Islet of Langerhans (tissue), 1 donor: ENCODE measurements around the gene CALR.
"Not testable (repeated sequence)": the region's sequence is repeated elsewhere in the genome, so short reads cannot be mapped to it uniquely, and the experiment has no call there.

Experiments used
- FAIRE-seq: peaks from one replicate; lab custom pipeline; 2011; peaks lifted over from hg19 to GRCh38; lab: Jason Lieb, UNC

Gene CALR

DNA sequence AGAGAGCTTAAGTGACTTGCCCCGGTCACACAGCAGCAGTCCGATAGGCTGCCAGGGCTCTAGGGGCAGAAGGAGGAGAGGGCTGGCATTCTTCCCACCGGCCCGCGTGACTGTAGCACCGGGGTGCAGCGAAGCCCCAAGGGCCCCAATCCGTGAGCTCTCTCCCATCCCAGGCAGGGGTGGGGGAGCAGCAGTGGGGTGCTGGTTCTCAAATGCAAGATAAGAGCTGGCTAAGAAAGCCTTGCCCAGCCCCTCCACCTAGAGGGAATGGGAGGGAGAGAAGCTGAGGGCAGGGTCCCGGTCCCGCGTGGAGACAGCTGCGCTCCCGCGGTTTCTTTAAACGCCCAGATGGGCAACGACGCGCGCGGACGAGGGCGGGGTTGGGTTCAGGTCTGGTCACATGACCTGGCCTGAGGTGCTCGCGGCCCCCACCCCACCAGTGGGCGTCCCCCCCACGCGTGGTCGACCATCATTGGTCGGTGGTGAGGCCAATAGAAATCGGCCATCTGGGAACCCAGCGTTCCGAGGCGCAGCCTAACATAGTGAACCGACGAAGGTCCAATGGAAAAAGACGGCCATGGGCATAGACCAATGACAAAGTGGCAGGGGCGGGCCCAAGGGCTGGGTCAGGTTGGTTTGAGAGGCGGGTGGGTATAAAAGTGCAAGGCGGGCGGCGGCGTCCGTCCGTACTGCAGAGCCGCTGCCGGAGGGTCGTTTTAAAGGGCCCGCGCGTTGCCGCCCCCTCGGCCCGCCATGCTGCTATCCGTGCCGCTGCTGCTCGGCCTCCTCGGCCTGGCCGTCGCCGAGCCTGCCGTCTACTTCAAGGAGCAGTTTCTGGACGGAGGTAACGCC lies at the start of gene CALR:
TSS of gene CALR (plus strand) at position 683 of the 852 bp plus-strand sequence. CDS start at position 754, 71 bp downstream.
- FAIRE-seq, result peak; percentile 51

DNA sequence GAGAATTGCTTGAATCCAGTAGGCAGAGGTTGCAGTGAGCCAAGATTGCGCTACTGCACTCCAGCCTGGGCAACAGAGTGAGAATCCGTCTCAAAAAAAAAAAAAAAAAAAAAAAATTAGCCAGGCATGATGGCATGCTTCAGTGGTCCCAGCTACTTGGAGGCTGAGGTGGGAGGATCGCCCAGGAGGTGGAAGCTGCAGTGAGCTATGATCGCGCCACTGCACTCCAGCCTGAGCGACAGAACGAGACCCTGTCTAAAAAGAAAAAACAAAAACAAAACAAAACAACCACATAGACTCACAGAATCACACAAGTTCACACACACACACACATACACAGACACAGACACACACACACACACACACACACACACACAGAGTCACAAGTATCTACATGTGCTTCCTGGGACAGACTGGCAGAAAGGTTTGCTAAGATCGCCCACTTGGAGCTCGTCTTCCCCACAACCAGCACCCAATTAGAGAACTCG lies 48.1 kb upstream of the CALR start:
- FAIRE-seq, result not testable (repeated sequence)

DNA sequence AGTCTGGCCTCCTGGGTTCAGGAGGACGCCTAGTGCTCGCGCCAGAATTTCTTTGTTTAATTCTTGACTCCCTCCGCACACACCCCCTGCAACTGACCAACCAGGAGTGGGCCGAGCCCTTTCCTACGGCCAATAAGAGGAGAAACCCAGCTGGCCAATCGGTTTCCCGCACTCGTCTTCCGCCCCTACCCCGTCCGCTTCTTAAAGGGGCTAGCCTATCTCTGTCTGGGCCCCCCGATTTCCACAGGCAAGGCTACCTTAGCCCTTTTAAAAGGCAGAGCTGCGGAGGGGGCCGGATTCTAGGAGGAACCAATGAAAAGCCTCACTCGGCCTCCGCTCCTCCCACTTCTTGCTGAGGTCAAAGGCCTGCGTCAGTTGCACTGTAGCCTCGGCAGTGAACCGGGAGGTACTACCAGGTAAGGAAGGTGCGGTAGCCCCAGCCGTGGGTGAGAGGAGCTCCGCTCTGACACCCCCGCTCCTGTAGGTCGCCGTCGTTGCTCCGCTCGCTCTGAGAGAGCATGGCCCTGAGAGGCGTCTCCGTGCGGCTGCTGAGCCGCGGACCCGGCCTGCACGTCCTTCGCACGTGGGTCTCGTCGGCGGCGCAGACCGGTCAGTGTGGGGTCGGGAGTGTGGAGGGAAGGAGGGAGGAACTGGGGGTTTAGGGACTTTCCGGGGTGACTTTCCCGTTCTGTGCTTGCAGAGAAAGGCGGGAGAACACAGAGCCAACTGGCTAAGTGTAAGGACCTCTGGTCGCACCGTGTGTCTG lies 47.4 kb upstream of the CALR start, which contains the start of gene GCDH:
TSS of gene GCDH (plus strand) at position 374 of the 766 bp plus-strand sequence. CDS start at position 519, 145 bp downstream.
- FAIRE-seq, result peak; percentile 76

DNA sequence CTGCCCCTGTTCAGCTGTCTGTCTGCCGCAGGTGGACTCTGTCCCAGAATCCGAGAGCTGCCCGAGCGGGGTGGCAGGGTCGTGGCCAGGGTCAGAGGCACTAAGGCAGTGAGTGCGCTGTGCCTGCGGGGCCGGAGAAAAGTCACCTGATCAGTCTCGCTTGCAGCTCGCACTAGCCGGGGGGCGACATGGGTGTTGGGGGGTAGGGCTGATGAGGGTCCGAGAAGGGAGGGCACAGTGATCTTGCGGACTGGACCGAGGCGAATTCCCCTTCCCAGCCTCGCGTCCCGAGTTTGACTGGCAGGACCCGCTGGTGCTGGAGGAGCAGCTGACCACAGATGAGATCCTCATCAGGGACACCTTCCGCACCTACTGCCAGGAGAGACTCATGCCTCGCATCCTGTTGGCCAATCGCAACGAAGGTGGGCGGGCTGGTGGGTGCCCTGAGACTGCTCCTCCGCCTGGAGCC lies 46.8 kb upstream of the CALR start:
- FAIRE-seq, result no peak

DNA sequence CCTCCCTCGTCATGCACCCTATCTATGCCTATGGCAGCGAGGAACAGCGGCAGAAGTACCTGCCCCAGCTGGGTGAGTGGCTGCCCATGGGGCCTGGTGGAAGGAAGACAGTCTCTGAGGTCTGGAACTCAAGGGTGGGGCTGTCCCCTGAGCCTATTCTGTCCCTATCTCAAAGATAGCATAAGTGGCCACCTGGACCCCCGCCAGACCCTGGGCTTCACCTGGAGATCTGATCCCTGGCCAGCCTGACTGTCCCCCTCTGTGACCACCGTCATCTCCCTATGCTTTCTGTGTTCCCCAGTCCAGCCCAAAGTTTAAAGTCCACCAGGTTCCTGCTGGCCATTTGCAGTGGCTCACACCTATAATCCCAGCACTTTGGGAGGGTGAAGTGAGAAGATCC lies 44.8 kb upstream of the CALR start:
- no peak for FAIRE-seq

DNA sequence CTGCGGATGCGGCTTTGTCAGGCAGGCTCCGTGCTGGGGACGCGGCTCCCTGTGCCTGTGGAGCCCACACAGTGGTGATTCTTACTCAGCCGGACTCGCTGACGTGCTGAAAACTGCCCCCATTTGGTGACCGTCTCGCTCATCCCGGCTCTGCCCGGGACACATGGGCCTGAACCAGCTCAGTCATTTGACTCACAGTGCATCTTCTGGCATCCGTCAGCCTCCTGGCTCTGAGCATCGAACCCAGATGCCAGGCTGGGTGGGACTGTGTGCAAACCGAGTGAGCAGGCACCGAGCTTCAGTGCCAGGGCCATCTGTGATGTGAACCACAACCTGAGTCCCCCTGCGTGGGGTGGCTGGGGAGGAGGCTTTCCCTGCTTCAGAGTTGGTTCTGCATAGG lies 41.9 kb upstream of the CALR start:
- no peak for FAIRE-seq

DNA sequence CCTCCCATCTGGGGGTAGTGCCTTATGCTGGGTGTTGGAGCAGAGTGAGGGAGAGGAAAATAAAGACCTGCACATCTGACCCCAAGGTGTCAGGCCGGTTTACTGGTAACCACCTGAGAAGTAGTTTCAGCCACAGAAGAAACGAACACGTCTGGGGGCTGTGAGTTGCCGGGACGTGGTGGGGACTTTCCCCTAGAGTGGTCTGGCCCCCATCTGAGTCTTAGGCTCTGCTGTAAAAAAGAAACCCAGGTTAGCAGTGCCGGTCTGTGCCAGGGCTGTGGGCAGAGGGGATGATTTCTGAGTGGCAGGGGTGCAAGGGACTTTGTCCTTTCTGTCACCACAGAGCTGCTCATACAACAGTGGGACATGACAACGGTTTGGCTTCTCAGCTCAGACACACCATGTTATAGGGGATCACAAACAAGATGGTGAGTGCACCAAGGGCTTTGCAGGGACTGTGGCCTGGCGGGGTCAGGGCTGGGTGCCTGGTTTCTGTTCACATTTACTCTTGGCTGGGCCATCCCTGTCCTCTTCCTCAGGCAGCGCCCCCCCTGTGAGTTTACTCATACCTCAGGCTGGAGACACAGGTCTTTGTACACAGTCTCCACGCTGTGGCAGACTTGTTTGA lies 38.4 kb upstream of the CALR start:
- FAIRE-seq, result no peak

DNA sequence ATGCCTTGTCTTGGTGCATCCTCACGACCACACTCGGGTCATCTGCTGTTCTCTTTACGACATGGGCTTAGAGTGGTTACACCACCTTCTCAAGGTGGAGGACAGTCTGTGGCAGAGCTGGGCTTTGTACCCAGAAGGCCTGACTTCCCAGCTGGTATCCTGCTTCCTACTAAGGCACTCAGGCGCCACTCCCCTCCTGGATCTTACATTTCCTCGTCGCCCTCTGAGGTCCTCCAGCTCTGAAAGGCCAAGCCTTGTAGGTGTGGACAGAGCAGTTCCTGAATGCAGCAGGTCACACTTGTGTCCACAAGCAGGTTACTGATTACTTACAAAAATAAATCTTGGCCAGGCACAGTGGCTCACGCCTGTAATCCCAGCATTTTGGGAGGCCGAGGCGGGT lies 31.2 kb upstream of the CALR start:
- FAIRE-seq, result no peak

DNA sequence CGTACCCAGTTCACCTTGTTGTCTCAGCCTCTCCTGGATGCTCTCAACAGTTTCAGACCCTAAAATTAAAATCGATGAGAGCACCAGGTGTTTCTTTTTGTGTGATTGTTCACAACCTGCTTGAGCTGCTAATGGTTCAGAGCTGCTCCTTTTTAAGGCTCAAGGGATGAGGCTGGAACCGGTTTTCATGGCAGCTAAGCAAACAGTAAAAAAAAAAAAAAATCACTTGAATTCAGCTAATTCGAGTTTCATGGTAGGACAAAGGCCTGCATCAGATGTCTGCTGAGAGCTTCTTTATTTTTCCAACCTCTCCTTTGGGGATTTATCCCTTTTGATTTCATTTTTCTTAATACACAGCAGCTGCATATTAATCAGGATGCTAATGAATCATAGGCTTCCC lies 25.8 kb upstream of the CALR start:
- FAIRE-seq, result peak; percentile 62

DNA sequence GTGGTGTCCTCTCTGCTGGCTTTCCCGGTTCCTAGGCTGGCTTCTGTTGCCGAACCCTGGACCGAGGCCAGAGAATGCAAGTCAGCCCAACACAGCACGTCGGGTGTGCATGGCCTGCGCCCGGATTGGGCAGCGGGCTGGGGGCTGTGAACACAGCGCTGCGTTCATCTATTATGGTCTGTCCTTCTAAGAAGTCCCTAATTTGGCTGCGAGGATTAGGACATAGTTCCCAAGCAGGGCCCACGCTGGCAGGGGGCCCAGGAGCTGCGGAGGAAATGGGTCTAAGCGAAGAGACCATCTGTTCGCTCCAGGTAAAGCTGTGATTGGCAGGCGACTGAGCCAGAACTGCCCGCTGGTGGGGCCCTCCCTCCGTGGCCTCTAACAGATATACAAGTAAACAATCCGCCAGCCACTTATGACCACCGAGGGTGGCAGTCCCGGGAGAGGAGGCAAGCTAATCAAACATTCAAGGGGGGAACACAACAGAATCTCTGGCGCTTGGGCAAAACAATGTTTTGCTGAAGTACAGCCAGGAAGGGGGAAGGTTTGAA lies 25.3 kb upstream of the CALR start:
- FAIRE-seq, result no peak

DNA sequence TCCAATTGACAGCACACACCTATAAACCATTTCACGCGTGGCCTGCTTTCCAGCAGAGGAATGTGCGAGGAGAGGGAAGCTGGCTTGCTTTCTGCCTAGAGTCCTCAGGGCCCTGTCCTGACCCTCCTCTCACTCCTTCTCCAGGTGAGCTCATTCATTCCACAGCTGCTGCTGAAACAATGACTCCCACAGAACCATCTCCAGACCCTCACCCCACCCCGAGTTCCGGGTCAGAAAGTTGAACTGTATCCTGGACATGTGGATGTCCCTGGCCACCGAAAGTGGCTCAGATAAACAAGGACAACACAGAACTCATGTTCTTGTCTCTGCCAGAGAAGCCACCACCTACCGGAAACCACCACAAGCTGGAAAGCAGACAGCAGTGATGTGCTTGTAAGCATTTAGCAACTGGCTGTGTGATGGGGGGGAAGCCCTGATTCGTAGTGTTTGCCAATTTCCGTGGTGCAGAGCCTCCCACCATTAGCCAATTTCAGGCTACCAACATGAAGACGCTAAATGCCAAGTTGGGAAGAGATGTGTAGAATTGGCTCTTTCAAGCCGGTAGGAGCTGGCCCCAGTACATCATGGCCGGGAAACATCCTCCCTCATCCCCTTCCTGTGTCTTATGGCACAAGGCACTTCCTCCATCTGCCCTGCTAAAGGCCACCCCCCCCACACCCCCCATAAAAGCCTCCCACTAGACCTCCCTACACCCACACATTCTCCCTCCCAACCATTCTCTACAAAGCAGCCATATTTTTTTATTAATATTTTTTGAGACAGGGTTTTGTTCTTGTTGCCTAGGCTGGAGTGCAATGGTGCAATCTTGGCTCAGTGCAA lies 24.3 kb upstream of the CALR start:
- FAIRE-seq, result no peak

DNA sequence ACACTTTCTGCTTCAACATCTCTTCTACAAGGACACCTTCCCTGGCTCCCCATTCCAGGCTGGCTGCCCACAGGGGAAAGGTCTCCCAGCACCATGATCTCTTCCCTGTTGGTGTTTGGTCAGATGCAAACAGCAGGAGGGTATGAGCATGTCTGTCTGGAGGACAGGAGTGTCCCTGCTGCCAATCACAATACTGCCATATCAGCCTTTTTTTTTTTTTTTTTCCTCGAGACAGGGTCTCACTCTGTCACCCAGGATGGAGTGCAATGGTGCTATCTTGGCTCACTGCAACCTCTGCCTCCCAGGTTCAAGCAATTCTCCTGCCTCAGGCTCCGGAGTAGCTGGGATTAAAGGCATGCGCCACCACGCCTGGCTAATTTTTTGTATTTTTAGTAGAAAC lies 22.5 kb upstream of the CALR start:
- FAIRE-seq, result not testable (repeated sequence)

DNA sequence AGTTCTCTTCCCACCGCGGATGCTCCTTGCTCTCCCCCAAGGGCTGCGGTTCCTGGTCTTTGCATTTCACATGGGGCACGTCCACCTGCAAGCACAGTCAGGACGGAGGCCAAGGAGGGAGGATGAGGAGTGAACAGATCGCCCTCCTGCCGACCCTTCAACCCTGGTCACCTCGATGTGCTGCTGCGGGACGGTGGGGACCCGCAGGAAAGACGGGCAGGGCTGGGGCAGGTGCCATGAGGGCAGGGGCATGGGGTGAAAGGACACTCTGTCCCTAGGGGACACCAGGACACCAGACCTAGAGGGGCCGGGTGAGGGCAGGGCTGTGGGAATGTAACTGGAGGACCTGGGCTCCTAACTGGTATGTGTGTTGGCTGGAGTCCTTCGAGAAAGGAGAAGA lies 20.2 kb upstream of the CALR start:
- no peak for FAIRE-seq

DNA sequence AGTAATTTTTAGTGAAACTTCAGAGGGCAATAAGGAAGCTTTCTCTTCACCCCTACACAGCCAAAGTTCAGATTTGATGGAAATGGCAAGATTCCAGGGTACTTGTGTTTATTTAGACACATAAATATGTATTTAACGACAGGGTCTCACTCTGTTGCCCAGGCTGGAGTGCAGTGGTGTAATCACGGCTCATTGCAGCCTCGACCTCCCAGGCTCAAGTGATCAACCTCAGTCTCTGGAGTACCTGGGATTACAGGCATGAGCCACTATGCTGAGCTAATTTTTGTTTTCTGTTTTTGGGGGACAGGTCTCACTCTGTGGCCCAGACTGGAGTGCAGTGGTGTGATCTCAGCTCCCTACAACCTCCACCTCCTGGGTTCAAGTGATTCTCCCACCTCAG lies 17.4 kb upstream of the CALR start:
- no peak for FAIRE-seq

DNA sequence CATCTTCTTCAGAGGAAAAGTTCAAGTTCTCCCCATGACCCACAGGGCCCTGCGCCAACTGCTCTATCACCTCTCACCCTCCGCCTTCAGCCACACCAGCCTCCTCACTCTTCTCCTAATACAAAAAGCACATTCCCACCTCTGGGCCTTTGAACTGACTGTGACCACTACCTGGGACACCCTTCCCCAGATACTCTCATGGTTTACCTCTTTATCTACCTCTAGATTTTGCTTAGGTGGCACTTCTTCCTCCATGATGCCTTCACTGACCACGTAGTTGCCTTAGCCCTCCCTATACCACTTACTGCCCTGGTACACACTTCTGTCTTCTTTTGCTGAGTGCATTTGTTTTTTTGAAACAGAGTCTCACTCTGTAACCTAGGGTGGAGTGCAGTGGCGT lies 15.4 kb upstream of the CALR start:
- FAIRE-seq, result no peak

DNA sequence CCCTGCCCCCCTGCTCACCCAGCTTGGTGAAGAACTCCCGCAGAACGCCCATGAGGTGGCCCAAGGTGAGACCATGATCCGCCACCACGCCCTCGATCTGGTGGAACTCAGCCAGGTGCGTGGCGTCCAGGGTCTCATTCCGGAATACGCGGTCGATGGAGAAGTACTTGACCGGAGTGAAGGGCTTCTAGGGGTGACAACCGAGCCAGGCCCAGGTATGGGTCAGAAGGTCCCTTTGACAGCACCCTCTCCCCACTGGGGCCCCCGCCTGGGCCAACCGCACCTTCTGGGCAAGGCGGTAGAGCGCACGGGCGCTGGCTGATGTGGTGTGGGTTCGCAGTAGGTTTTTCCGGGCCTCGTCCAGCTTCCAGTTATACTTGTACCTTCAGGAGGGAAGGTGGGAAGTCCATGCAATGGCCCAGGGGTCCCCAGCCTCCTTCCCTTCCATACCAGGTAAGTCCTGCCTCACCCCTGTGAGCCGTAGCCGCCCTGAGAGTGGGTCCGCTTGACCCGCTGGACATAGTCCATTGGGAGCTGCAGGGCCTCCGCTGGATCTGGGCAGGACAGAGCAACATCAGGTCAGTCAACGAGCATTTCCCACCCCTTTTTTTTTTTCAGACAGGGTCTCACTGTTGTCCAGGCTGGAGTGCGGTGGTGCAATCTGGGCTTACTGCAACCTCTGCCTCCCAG lies 13.6 kb upstream of the CALR start:
- no peak for FAIRE-seq

DNA sequence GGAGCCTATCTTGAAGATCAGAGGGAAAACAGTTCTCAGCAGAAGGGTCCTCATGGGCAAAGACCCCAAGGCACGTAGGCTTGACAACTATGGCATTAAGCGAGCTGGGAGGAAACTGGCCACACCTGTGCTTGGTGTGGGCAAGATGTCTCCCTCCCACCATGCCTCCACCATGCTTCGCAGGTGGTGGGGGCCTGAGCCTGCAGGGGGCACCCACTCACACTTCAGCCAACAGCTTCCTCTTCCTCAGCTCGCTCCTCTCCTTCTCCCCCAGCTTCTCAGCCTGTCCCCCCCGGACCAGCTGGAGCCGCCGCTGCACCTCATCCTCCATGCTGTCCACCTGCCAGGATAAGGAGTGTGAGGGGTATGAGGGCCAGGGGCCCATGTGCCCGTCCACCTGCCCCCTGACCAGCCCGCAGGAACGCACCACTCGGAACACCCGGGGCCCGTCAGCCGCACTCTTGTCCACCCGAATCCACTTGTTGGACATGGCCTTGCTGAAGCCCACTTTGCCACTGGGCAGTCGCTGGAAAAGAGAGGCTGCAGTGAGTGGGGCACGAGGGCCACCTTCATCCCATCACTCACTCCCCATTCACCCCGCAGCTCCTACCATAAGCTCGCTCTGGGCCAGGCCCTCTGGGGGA lies 8.3 kb upstream of the CALR start:
- FAIRE-seq, result no peak

DNA sequence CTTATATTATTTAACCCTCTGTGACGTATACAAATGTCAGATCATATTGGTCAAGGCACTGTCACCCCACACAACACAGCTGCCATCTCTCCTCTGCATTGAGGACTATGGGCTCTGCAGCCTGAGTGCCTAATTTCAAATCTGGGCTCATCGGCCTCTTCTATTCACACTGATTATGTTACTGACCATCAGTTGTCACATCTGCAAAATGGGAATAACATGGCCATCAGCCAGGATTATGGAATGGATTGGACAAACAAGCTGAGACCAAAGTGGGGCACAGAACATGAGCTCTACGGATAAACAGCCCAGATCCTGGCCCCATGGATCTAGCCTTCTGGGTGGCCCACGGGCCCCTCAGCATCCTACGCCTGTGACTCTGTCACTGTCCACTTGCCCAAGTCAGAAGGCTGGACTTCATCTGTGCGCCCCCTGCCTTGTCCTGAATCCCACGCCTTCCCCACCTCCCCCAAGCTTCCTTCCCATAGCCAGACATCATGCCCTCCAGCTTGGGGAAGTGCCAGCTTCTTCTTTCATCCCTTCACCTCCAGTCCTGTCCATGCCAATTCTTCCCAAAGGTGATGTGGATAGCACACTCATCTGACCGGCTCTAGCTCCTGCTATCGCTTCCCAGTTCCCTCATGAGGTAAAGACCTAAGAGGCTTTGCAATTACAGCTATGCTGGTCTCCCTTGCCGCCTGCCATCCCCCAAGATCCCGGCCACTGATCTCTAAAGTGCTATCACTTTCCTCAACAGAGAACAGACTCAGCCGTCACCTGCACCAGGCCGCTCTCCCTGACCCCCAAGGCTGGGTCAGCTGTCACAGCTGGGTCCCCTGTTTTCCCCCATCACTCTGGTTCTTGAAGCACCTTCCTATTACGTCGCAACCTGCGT lies 5.8 kb upstream of the CALR start:
- FAIRE-seq, result no peak
